Left cardiac atrium (tissue), 4 donors: ENCODE data around the gene GSTK1. TPM values are rescaled to one million over a fixed set of nuclear protein-coding genes. Genes with fewer than 3 reads are reported as not detected.

Experiments used
- ATAC-seq, 2 donors: fragments of 200-7000 bp; cut with Tn5 transposase; one replicate each; pipeline ENCODE4 v1.9.1; 2020; ENCODE audit warnings: mild to moderate bottlenecking in 2 of 2, moderate library complexity in 2 of 2
- DNase-seq: peaks from one replicate; pipeline ENCODE4 v3.0.0-alpha.2; 2020
- intact Hi-C, 2 donors: fragments of 100-400 bp; cut with DNase I; formaldehyde crosslinking; loops; one replicate each; pipeline versions ENCODE4 v1.14.1 to v1.15.1; 2022 to 2023
- total RNA-seq, 2 donors: library from RNA; stranded (reverse); fragmentation: NEBNext Ultra II Directional; extraction: Animal tissue kit (Norgen Biotek cat#: 25700); gene quantifications; one replicate each; pipeline ENCODE4 v1.2.1, GENCODE V29; 2021
- donor health status: DM: no; HTN: yes; CAD: no.
- donor health status: DM: no; HTN: yes; CAD: no; lungs with severe emphysema.
- donor health status: DM: yes; HTN: yes; CAD: no.
- donor health status: Dilated cardiomyopathy.

GSTK1 gene
- total RNA-seq, 2 donors from 2014 or later, result 185 to 195 TPM

GRCh38 chr7:143318661-143319060 is 55.4 kb downstream of the GSTK1 start:
- ATAC-seq, result peak; percentile 34 to 75
- DNase-seq, result peak; percentile 26
- intact Hi-C loops, result no loop called here

Other genes starting within 250 kb of the GSTK1 start
- gene OR9A2, start 236.3 kb upstream of the GSTK1 start, total RNA-seq, result not detected
- not detected for gene OR6V1, start 211.1 kb upstream of the GSTK1 start, total RNA-seq
- gene PIP, start 131.4 kb upstream of the GSTK1 start, total RNA-seq, result not detected
- not detected for gene TAS2R39, start 80.0 kb upstream of the GSTK1 start, total RNA-seq
- gene TAS2R40, start 41.4 kb upstream of the GSTK1 start, total RNA-seq, result not detected
- gene TMEM139, start 21.5 kb downstream of the GSTK1 start, total RNA-seq, result 1 to 10 TPM; 2.3 to 4.1 TPM
- gene CASP2, start 24.9 kb downstream of the GSTK1 start, total RNA-seq, result 10 to 100 TPM in 1 of 2 donors, 1 to 10 TPM in 1; 8.0 to 12.4 TPM
- gene CLCN1, start 52.7 kb downstream of the GSTK1 start, total RNA-seq, result not detected
- under 1 TPM; 0.29 to 0.97 TPM for gene FAM131B, start 99.3 kb downstream of the GSTK1 start, total RNA-seq
- gene ZYX, start 117.9 kb downstream of the GSTK1 start, total RNA-seq, result 100 to 1,000 TPM in 1 of 2 donors, 10 to 100 TPM in 1; 79.1 to 156 TPM
- under 1 TPM; 0.16 to 0.71 TPM for gene EPHA1, start 145.4 kb downstream of the GSTK1 start, total RNA-seq
- not detected for gene TAS2R60, start 180.0 kb downstream of the GSTK1 start, total RNA-seq
- under 1 TPM in 1 of 2 donors, not detected in 1; 0.26 TPM for gene TAS2R41, start 214.4 kb downstream of the GSTK1 start, total RNA-seq